HG03439 (cell line): Measurements from ENCODE around the gene TIMM9.
"Not testable (repeated sequence)": the region's sequence is repeated elsewhere in the genome, so short reads cannot be mapped to it uniquely, and the experiment has no call there.

Experiments used
- ATAC-seq: cut with Tn5 transposase; IDR thresholded peaks from one replicate; pipeline ENCODE4 v1.9.1; 2021; ENCODE audit warnings: mild to moderate bottlenecking, moderate library complexity; ENCODE audit not compliant: unreplicated experiment

TIMM9 gene, protein sequence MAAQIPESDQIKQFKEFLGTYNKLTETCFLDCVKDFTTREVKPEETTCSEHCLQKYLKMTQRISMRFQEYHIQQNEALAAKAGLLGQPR

DNA sequence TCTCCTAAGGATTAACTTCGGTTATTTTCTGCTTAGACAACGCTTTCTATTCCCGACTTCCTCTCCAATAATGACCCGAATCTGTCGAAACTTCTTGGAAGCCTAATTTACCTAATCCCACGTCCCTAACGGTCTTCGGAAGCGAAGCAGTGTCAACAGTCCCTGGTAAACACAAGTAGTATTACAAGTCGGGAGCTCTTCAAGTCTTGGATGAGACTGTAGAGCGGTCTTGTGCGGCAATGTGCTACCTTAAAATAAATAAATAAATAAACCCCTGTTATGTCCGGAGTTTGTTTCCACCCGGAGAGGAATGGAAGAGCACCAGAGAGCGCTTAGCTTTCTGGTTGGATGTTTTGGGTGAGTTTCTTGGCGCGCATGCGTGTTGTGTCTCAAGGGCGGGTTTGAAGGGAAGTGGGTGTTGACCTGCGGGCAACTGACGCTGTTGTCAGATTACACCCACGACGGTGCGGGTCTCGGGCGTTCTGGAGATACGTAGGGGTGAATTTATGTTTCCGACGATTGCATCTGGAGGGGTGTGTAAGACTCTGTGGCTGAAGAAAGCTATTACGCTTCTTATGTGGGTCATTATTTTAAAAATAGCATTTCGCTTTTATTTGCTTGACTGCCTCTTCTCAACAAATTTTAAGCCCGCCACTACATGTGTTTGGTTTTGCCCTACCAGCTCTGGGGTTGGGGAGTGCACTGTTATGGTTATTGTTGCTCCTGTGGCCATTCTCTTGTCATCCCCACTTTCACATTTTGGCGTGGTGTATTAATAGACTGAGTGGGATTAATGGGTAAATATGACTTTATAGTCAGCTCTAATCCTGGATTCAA is at the start of gene TIMM9, which contains the start of gene KIAA0586:
Gene TIMM9 (minus strand): TSS at position 251 of the 837 bp plus-strand sequence. CDS start 15,586 bp downstream, outside the sequence.
Gene KIAA0586 (plus strand): TSS at position 439 of the 837 bp plus-strand sequence. CDS start 546 bp downstream, outside the sequence.
- peak; percentile 92 for ATAC-seq

- ATAC-seq: no peak
Measured at GRCh38 chr14:58476320-58476719, 49.0 kb upstream of the TIMM9 start.

- no peak for ATAC-seq
Measured at GRCh38 chr14:58469309-58469708, 42.0 kb upstream of the TIMM9 start.

- ATAC-seq: no peak
Measured at GRCh38 chr14:58467575-58467974, 40.2 kb upstream of the TIMM9 start.

DNA sequence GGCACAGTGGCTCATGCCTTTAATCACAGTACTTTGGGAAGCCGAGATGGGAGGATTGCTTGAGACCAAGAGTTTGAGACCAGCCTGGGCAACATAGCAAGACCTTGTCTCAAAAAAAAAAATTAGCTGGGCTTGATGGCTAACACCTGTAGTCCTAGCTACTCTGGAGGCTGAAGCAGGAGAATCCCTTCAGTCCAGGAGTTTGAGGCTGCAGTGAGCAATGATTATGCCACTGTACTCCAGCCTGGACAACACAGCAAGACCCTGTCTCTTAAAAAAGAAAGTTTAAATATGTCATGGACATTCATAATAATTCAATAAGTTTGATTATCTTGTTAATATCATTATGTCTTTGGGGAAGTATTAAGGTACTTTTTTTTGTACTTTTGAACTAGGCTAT is 39.1 kb upstream of the TIMM9 start:
- no peak for ATAC-seq

- ATAC-seq: no peak
Measured at GRCh38 chr14:58465421-58465820, 38.1 kb upstream of the TIMM9 start.

- ATAC-seq: no peak
Measured at GRCh38 chr14:58464652-58465051, 37.3 kb upstream of the TIMM9 start.

- no peak for ATAC-seq
Measured at GRCh38 chr14:58463147-58463546, 35.8 kb upstream of the TIMM9 start.

GRCh38 chr14:58460772-58461171 is 33.4 kb upstream of the TIMM9 start:
- no peak for ATAC-seq

DNA sequence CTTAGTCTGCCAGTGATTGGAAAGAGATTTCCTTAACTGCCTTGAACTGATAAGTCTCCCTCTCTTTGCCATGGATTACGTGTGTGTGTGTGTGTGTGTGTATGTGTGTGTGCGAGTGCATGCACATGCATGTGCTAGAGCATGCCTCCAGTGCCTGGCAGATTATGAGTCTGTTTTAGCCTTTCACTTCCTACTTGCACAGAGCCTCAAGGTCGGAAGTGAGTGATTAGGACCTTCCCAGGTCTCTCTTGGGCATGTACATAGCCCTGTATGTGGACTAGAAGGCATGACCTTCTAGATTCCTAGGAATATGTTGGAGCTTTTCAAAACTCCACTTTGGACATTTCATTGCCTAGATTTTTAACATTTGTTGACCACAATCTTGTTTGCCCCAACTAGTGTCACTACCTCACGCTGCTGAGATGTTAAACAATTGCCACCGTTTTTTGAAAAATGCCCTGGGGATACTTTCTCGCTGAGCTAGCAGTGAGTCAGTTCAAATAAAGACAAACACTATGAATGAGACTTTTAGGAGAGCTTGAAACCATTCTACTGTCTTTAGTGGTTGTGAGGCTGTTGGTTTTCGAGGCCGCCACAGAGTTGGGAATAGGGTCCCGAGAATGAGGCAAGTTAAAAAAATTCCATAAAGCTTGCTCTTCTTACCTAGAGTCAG is 28.4 kb upstream of the TIMM9 start:
- no peak for ATAC-seq

DNA sequence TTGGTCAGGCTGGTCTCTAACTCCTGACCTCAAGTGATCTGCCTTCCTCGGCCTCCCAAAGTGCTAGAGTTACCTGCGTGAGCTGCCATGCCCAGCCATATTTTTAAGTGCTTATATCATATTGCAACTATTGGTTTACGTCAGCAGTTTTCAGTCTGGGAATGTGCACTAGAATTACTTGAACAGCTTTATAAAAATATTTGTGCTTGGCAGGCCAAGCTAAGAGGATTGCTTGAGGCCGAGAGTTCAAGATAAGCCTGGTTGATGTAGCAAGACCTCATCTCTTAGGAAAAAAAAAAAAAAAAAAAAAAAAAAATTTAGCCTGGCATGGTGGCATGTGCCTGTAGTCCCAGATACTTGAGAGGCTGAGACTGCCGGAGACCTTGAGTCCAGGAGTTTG is 17.3 kb upstream of the TIMM9 start:
- no peak for ATAC-seq

DNA sequence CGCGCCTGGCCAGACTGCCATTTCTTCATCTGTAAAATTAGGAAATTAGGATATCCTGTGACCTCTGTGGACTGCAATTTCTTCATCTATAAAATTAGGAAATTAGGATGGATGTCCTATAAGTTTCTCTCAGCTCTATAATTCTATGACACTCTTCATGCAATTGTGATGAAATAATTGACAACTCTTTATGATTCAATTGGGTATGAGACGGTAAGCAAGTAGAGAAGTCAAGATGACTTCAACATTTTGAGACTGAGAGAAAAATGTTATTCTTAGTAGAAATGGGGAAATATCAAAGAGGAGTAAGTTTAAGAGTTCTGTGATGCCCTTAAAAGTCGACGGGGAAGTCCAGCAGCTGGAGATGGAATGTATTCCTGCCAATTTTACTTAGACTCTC is 12.1 kb upstream of the TIMM9 start:
- ATAC-seq: no peak

DNA sequence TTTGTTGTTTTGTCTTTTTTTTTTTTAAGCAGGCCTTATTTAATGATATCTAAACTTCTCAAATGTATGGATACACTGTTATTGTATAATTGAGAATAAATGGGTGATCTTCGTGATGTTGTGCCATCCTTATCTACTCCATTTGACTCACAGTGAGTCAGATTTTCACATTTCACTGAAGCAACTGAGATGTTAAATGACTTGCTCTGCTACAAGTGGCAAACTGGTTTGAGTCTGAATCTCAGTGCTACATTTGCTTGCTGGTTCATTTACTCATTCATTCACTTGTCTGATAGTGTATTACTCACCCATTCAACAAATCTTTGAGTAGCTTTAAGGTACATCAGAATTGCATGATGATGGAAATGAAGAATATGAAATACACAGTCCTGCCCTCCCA is 2.8 kb upstream of the TIMM9 start:
- no peak for ATAC-seq

- no peak for ATAC-seq
Measured at GRCh38 chr14:58428118-58428683, 870 bp upstream of the TIMM9 start.

DNA sequence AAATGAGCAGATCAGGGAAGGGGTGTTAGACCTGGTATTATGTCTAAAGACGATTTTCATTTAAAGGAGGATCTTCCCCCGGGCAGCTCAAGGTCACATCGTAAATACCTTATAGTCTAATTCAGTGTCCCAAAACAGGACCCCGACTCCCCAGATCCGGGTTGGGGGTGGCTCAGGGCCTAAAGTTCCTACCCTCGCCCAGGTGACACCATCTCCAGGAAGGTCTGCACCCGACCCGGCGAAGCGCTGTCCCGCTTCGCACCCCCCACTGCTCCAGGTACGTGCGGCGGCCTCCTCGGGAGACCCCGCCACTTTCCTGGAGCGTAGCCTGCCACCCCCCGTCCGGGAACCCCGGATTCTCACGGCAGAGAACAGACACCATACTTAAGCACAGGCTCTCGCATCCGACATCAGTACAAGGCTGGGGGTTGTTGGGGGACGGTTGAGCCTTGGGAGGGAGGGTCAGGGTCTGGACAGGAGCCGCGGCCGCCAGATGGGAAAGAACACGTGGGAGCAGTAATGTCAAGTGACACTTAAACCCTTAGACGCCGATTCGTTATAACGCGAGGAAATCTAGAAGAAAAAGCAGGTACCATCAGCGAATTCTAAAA is 556 bp downstream of the TIMM9 start:
- ATAC-seq: peak; percentile 32

GRCh38 chr14:58416934-58417333 is 10.4 kb downstream of the TIMM9 start:
- not testable (repeated sequence) for ATAC-seq

GRCh38 chr14:58415636-58416547 is 11.4 kb downstream of the TIMM9 start:
- ATAC-seq: no peak

GRCh38 chr14:58414845-58415244 is 12.5 kb downstream of the TIMM9 start:
- no peak for ATAC-seq

GRCh38 chr14:58408681-58409215 is 18.6 kb downstream of the TIMM9 start:
- no peak for ATAC-seq

- ATAC-seq: no peak
Measured at GRCh38 chr14:58401587-58401986, 25.7 kb downstream of the TIMM9 start.
